NOMO-1 treated with dmso at 0.1 percent for 144 hours (cell line): ENCODE data around the gene KRTAP4-12.
"Not testable (repeated sequence)": the region's sequence is repeated elsewhere in the genome, so short reads cannot be mapped to it uniquely, and the experiment has no call there.

Source experiments
- DNase-seq: peaks from one replicate; lab custom pipeline; 2025; ENCODE audit not compliant: unreplicated experiment; lab: John Stamatoyannopoulos, UW

Gene KRTAP4-12

DNA sequence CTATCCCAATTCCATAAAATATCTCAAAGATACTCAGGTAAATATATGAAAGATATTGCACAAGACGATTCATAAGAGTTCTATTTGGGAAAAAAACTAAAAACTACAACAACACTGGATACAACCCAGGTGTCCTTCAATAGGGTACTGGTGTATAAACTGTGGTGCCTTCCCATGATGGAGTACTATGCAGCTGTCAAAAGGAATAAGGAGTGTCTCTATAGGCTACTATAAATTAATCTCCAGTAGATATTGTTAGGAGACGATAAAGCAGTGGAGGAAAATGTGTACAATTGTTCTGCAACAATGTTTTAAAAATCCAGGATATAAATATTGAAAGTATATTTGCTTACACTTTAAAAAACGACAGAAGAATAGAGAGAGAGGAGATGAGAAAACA, 2.4 kb upstream of the KRTAP4-12 start:
- no peak for DNase-seq

DNA sequence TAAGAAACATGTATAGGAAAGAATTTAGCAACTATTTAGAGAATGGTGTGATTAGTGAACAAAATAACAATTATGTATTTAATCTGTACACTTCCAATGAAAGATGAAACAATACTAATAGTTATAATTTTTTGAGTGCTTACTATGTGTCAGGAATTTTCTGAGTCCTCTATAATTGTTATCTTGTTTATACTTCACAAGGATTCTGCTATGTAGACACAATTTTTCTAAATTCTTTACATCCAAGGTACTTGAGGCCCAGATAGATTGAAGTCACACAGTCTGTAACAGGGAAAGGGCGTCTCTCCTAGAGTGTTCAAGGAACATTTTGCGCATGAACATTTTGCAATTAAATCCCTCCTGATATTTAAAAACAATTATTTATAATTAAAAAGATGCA, 1.1 kb upstream of the KRTAP4-12 start:
- no peak for DNase-seq

DNA sequence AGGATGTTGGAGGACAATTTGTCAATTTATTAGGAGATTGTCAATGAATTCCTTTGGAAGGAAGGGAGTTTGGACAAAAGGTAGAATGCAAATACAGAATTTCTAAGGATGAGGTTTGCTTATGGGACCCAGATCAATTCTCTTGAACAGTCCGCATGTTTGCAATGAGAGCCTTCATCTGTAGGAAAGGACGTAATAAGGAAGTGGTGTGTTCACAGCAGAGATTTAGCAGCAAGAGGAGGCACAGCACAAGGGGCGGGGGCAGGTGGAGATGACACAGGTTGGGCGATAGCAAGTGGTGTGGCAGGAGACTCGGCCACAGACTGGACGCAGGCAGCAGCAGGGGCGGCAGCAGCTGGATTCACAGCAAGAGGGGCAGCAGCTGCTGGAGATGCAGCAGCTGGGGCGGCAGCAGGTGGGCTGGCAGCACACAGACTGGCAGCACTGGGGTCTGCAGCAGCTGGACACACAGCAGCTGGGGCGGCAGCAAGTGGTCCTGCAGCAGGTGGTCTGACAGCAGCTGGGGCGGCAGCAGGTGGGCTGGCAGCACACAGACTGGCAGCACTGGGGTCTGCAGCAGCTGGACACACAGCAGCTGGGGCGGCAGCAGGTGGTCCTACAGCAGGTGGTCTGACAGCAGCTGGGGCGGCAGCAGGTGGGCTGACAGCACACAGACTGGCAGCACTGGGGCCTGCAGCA, 541 bp downstream of the KRTAP4-12 start:
- DNase-seq: not testable (repeated sequence)

DNA sequence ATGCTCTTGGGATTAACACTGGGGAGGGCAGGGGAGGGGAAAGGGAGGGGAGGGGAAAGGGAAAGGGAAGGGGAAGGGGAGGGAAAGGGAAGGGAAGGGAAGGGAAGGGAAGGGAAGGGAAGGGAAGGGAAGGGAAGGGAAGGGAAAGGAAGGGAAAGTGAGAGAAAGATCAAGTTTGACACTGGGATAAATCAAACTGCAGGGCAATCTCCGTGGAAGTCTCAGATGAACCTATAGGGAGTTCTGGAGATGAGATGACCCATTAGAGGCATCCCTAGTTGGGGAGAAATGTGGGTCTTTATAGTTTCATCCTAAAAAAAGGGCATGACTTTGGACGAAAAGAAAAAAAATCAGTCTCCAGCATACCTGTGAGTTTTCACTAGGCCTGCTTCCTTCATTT, 2.2 kb downstream of the KRTAP4-12 start:
- no peak for DNase-seq

DNA sequence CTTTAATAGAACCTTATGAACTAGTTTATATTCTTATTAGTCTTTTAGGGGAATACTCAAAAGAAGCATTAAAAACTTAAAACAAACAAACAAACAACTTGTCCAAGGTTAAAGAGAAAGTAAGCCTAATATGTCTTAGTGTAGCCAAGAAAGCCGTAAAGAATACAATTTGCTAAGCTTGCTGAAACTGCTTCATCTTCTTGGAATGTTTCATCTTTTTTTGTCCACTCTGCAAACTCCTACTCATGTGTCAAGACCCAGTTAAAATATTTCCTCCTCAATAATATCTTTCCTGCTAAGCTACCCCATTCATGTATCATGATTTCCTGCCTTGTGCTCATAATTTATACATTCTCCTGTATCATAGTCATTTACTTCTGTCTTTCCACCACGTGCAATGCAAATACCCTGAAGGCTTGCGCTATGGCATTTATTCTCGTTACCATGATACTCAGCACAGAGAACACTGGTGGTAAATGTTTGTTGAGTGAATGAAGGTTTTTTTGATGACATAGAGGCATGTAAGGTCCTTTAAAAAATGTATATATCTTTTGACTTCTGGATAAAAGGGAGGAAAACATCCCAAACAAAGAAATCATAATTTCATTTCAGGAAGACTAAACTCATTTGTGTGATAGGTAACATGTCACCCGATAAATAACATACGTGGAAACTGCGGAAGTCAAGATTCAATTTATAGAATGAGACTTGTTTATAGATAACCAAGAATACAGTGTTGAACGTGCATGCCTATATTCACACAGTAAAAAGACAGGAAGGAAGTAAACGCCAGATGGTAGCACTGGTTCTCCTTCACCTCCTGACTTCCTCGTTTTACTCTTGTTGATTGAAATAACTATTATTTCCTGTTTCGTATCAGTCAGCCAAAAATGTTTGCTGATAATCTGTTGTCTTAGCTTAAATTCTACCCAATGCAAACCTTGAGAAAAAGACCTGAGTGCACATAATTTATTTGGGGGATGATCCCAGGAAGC, 4.0 kb downstream of the KRTAP4-12 start:
- not testable (repeated sequence) for DNase-seq

DNA sequence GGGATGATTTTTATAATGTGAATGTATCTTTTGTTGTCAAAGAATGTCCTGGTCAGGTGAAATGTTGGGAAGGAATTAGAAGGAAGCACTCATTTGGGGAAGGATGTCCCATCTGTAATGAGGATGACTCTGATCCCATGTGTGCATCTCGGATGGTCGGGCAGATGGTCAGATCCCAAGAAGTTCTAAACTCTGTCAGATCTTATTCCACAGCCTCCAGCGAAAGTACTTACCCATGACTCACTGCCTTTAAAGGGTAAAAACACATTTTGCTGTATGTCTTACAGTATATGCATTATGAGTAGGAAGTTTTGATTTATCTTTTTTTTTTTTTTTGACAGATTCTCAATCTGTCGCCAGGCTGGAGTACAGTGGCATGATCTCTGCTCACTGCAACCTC, 5.3 kb downstream of the KRTAP4-12 start:
- DNase-seq: no peak

DNA sequence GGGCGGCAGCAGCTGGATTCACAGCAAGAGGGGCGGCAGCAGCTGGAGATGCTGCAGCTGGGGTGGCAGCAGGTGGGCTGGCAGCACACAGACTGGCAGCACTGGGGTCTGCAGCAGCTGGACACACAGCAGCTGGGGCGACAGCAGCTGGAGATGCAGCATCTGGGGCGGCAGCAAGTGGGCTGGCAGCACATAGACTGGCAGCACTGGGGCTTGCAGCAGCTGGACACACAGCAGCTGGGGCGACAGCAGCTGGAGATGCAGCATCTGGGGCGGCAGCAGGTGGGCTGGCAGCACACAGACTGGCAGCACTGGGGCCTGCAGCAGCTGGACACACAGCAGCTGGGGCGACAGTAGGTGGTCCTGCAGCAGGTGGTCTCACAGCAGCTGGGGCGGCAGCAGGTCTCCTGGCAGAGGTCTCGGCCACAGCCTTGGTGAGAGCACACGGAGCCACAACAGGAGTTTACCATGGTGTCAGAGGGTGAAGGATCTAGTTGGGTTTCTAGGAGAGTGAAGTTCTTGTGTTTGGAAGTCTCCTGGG, 6.1 kb downstream of the KRTAP4-12 start, which contains the start of gene KRTAP4-11:
KRTAP4-11 (minus strand) TSS at position 528 of the 541 bp plus-strand sequence; CDS start at position 470, 58 bp downstream.
- not testable (repeated sequence) for DNase-seq

DNA sequence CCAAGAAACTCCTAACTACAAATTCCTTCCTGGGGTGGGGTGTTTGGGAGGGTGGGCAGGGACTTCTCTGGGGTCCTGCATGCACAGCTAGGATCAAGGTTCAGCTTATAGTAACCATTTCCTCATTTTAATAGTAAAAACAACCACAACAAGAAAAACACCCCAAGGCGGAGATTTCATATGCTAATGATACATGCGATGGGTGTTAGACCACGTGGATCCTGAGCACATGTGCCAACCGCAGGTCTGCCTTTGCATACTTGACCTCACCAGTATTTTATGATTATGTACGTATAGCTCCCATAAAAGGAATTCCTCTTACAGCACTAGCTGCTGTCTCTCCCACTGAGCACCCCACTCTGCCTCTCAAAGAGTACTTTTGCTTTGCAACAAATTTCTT, 7.7 kb downstream of the KRTAP4-12 start:
- DNase-seq: peak; percentile 56

DNA sequence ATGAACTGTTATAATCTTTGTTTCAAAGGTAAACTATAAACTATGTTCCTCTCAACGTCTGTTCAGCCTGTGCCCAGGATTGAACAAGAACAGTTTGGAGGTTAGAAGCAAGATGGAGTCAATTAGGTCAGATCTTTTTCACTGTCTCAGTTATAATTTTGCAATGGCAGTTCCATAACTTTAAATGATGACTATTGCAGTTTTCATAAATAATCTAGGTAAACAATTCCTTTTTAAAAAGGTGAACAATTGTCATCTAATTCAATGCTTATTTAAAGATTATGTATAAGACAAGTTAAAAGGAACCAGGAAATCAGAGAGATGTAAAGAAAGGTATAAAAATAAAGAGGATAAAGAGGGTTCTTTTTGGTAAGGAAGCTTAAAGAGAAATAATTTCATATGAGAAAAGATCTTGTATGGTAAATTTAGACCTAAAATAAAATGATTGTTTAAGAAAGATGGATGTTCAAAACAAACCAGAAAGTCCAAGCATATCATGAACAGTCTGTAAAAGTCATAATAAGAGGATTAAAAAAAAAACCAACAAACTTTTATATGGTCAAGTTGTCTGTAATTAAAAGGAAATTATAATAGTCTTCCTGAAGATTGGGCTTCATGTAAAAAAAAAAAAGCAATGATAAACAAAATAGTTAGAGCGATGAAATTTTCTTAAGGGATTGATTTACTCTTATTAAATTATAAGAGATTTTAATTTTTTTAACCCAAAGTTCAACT, 12.7 kb downstream of the KRTAP4-12 start:
- no peak for DNase-seq

DNA sequence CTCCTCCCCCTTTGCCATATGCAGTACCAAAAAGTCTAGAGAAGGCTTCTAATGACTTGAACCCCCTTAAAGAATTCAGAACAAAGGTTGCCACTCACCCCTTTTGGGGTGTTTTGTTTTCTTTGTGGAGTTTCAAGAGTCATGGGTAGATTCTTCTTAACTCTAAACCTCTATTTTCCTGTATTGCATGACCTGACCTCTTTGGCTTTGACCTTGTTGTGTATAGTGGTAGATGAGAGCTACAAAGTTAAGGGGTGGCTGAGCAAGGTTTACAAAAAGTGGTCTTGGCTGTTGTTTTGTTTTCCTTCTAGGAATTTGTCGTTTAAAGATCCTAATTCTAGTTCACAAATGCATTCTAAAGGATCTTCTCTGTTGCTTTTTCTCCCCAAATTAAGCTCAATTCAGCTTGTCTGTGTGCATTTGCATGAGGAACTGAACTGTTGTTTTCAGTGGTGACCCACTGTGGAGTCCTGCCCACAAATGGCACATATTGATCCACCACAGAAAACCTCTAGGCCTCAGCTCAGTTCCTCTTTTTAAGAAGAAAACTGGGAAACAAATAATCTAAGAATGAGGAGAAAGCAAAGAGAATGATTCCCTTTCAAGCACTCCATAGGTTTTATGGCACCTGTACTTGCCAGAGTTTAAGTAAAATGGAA, 15.1 kb downstream of the KRTAP4-12 start:
- not testable (repeated sequence) for DNase-seq

DNA sequence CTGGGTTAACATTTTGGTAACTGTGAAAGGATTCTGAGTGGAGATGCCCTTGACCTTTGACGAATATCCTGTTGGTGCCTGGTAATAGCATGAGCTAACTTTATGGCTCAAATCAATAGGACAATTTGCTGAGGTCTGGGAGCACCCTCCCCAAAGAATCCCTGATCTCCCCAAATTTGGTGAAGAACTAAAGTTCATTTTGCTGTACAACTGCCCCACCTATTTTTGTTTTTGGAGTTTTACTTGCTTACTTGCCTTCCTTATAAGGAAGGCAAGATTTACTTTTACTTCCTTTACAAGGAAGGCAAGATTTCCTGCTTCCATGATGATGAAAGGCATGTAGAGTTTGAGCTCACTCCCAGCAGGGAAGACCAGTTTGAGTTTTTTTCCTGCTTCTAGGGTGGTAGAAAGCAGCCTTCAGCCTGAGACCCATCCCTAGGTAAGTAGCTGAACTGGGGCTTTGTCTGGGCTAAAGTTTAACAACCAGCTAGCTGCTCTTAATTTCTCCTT, 16.0 kb downstream of the KRTAP4-12 start:
- no peak for DNase-seq

DNA sequence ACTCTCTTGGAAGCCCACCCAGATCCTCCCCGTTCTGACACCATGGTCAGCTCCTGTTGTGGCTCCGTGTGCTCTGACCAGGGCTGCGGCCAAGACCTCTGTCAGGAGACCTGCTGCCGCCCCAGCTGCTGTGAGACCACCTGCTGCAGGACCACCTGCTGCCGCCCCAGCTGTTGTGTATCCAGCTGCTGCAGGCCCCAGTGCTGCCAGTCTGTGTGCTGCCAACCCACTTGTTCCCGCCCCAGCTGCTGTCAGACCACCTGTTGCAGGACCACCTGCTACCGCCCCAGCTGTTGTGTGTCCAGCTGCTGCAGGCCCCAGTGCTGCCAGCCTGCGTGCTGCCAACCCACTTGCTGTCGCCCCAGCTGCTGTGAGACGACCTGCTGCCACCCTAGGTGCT, 18.6 kb downstream of the KRTAP4-12 start, which contains the start of gene KRTAP4-9:
KRTAP4-9 (plus strand) TSS at position 43 of the 400 bp plus-strand sequence; CDS start at position 43, 0 bp downstream.
- DNase-seq: not testable (repeated sequence)

DNA sequence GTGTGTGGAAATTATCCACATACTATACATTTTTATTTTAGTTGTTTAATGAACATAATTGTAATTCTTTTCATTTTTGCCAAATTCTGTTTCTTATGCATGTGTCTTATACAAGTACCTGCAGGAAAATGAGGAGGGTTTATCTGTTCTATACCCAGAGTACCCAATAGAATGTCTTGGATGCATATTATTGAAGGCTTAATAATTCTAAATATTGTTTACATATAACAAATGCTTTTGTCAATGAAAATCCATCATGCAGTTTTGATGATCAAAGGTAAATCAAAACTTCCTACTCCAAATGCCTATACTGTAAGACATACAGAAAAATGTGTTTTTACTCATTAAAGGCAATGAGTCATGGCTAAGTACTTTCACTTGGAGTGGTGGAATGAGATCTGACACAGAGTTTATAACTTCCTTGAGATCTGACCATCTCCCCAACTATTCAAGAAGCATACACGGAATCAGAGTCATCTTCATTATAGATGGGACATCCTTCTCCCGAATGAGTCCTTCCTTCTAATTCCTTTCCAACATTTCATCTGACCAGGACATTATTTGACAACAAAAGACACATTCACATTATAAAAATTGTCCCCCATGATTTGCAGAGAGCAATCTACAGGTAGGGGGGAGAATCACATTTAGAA, 19.5 kb downstream of the KRTAP4-12 start:
- not testable (repeated sequence) for DNase-seq

DNA sequence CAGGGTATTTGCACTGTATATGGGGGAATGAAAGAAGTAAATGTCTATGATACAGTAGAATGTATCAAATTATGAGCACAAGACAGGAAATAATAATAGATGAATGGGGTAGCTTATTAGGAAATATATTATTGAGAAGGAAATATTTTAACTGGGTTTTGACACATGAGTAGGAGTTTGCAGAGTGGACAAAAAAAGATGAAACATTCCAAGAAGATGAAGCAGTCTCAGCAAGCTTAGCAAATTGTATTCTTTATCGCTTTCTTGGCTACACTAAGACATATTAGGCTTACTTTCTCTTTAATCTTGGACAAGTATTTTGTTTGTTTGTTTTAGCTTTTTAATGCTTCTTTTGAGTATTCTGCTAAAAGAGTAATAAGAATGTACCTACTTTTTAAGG, 20.1 kb downstream of the KRTAP4-12 start:
- DNase-seq: no peak

DNA sequence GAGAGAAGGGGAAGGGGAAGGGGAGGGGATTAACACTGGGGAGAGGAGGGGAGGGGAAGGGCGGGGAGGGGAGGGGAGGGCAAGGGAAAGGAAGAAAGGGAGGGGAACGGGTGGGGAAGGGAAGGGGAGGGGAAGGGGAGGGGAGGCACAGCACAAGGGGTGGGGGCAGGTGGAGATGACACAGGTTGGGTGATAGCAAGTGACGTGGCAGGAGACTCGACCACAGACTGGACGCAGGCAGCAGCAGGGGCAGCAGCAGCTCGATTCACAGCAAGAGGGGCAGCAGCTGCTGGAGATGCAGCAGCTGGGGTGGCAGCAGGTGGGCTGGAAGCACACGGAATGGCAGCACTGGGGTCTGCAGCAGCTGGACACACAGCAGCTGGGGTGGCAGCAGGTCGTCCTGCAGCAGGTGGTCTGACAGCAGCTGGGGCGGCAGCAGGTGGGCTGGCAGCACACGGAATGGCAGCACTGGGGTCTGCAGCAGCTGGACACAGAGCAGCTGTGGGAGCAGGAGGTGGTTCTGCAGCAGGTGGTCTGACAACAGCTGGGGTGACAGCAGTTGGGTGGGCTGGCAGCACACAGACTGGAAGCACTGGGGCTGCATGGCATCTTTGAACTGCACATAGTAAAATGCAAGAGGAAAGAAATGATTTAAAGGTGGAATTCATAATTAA, 22.3 kb downstream of the KRTAP4-12 start, which contains the start of gene KRTAP4-16:
KRTAP4-16 (minus strand) TSS at position 624 of the 674 bp plus-strand sequence; CDS start at position 624, 0 bp downstream.
- no peak for DNase-seq

DNA sequence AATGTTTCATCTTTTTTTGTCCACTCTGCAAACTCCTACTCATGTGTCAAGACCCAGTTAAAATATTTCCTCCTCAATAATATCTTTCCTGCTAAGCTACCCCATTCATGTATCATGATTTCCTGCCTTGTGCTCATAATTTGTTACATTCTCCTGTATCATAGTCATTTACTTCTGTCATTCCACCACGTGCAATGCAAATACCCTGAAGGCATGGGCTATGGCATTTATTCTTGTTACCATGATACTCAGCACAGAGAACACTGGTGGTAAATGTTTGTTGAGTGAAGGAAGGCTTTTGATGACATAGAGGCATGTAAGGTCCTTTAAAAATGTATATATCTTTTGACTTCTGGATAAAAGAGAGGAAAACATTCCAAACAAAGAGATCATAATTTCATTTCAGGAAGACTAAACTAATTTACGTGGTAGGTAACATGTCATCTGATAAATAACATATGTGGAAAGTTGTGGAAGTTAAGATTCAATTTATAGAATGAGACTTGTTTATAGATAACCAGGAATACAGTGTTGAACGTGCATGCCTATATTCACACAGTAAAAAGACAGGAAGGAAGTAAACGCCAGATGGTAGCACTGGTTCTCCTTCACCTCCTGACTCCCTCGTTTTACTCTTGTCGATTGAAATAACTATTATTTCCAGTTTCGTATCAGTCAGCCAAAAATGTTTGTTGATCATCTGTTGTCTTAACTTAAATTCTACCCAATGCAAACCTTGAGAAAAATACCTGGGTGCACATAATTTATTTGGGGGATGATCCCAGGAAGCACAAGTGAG, 24.1 kb downstream of the KRTAP4-12 start:
- DNase-seq: not testable (repeated sequence)

DNA sequence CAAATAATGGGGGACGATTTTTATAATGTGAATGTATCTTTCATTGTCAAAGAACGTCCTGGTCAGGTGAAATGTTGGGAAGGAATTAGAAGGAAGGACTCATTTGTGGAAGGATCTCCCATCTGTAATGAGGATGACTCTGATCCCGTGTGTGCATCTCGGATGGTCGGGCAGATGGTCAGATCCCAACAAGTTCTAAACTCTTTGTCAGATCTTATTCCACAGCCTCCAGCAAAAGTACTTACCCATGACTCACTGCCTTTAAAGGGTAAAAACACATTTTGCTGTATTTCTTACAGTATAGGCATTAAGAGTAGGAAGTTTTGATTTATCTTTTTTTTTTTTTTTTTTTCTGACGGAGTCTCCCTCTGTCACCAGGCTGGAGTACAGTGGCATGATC, 25.5 kb downstream of the KRTAP4-12 start:
- DNase-seq: no peak

DNA sequence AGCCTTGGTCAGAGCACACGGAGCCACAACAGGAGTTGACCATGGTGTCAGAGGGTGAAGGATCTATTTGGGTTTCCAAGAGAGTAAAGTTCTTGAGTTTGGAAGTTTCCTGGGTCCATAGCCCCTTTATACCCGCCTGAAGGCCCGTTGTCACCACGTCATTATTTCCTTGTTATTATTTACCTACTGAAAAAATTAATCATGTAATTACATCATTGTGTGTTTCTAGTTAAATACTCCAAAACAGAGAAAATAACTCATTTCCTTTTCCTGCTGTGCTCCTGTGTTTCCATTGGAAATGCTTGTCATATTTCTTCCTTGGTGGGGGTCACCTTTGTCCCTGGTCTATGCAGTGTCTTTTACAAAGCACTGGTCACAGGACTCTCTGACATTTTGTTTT, 25.9 kb downstream of the KRTAP4-12 start, which contains the start of gene KRTAP4-8:
KRTAP4-8 (minus strand) TSS at position 101 of the 400 bp plus-strand sequence; CDS start at position 43, 58 bp downstream.
- no peak for DNase-seq
